HUES48 (cell line): ENCODE measurements around the gene HSBP1L1.

Source experiments
- H3K27ac ChIP-seq: one replicate; pipeline ENCODE4 v1.7.0; 2013; ENCODE audit warnings: low read depth, low read length, inconsistent platforms
- H3K27me3 ChIP-seq: 2 replicates; pipeline ENCODE4 v1.6.1; 2013; ENCODE audit warnings: mild to moderate bottlenecking, low read length; ENCODE audit not compliant: control insufficient read depth, insufficient read depth
- H3K36me3 ChIP-seq: 2 replicates; pipeline ENCODE4 v1.6.1; 2013; ENCODE audit warnings: low read length; ENCODE audit not compliant: control insufficient read depth, insufficient read depth
- H3K4me1 ChIP-seq: 2 replicates; pipeline ENCODE4 v1.6.1; 2013; ENCODE audit warnings: mild to moderate bottlenecking, low read length; ENCODE audit not compliant: control insufficient read depth, insufficient read depth
- H3K4me3 ChIP-seq: 2 replicates; pipeline ENCODE4 v1.5.1; 2013; ENCODE audit warnings: mild to moderate bottlenecking, low read depth, low read length
- H3K9ac ChIP-seq: 2 replicates; pipeline ENCODE4 v1.6.1; 2013; ENCODE audit warnings: mild to moderate bottlenecking, low read depth, low read length, moderate library complexity
- H3K9me3 ChIP-seq: 2 replicates; pipeline ENCODE4 v1.6.1; 2013; ENCODE audit warnings: low read length; ENCODE audit not compliant: control insufficient read depth, insufficient read depth

The HSBP1L1 gene

DNA sequence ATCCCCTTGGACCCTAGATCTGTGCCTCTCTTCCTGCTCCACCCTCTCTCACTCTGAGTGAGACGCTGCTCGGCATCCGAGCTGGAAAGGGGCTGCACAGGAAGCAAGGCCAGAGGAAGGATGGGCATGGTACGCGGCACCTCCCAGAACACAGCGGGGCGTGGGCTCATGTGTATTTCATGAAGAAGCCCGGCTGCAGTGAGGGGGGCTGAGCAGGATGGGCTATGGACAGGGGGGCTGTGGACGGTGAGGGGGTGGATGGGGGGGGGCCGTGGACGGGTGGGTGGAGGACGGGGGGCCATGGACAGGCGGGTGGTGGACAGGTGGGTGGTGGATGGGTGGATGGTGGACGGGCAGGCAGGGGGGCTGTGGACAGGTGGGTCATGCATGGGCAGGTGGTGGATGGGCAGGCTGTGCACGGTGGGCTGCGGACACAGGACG, 41.5 kb upstream of the HSBP1L1 start:
- no peaks in the 10 kb centered on the region for H3K36me3 ChIP-seq
- 0 out of 2 replicates have a peak, but pooled peaks cover 6% of the 10 kb centered on the region for H3K4me1 ChIP-seq
- no peak overlapping the region for H3K4me3 ChIP-seq
- no peak overlapping the region for H3K27ac ChIP-seq
- no peak overlapping the region for H3K9ac ChIP-seq
- no peaks in the 10 kb centered on the region for H3K9me3 ChIP-seq
- no peaks in the 10 kb centered on the region for H3K27me3 ChIP-seq

DNA sequence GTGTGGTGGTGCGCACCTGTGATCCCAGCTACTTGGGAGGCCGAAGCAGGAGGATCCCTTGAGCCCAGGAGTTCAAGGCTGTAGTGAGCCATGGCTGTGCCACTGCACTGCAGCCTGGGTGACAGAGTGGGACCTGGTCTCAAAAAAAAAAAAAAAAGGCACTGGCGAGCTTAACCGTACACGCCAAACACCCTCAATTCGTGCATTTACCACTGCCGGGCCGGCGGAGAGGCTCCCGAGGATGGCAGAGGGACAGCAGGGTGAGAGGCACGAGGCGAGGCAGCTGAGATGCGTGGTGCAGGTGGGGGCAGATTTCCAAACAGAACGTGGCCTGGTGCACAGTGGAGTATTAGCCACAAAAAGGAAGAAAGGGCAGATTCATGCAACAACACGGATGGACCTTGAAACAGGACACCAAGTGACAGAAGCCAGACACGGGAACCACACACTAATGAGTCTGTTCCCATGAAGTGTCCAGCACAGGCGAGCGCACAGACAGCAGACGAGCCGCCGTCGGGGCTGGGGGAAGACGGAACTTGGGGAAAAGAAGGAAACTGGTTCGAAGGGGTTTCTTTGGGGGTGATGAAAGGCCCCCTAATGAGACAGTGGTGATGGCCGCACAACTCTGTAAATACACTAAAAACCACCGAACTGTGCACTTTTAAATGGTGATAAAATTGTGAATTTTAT, 40.4 kb upstream of the HSBP1L1 start:
- no peaks in the 10 kb centered on the region for H3K27me3 ChIP-seq
- no peak overlapping the region for H3K9ac ChIP-seq
- H3K27ac ChIP-seq: no peak overlapping the region
- H3K4me3 ChIP-seq: no peak overlapping the region
- peaks cover under 1% of the 10 kb centered on the region; the same call in 1 of the 2 replicates for H3K9me3 ChIP-seq
- H3K4me1 ChIP-seq: 0 out of 2 replicates have a peak, but pooled peaks cover 6% of the 10 kb centered on the region
- H3K36me3 ChIP-seq: no peaks in the 10 kb centered on the region

GRCh38 chr18:79924814-79925731, 39.4 kb upstream of the HSBP1L1 start:
- Histone ChIP-seq H3K27ac (no peak overlapping the region), H3K27me3 (no peaks in the 10 kb centered on the region), H3K4me3 (no peak overlapping the region), H3K4me1 (0 out of 2 replicates have a peak, but pooled peaks cover 6% of the 10 kb centered on the region), H3K9ac (no peak overlapping the region), H3K9me3 (peaks cover 11% of the 10 kb centered on the region), H3K36me3 (no peaks in the 10 kb centered on the region)

GRCh38 chr18:79926306-79926705, 38.1 kb upstream of the HSBP1L1 start:
- Histone ChIP-seq H3K36me3 (no peaks in the 10 kb centered on the region), H3K9ac (no peak overlapping the region), H3K4me3 (no peak overlapping the region), H3K27ac (no peak overlapping the region), H3K4me1 (0 out of 2 replicates have a peak, but pooled peaks cover 6% of the 10 kb centered on the region), H3K27me3 (no peaks in the 10 kb centered on the region), H3K9me3 (peaks cover 17% of the 10 kb centered on the region)

- Histone ChIP-seq H3K36me3 (no peaks in the 10 kb centered on the region), H3K27me3 (no peaks in the 10 kb centered on the region), H3K4me1 (0 out of 2 replicates have a peak, but pooled peaks cover 6% of the 10 kb centered on the region), H3K4me3 (no peak overlapping the region), H3K9me3 (peaks cover 19% of the 10 kb centered on the region), H3K27ac (no peak overlapping the region), H3K9ac (no peak overlapping the region)
Measured at GRCh38 chr18:79926715-79927606, 37.5 kb upstream of the HSBP1L1 start.

DNA sequence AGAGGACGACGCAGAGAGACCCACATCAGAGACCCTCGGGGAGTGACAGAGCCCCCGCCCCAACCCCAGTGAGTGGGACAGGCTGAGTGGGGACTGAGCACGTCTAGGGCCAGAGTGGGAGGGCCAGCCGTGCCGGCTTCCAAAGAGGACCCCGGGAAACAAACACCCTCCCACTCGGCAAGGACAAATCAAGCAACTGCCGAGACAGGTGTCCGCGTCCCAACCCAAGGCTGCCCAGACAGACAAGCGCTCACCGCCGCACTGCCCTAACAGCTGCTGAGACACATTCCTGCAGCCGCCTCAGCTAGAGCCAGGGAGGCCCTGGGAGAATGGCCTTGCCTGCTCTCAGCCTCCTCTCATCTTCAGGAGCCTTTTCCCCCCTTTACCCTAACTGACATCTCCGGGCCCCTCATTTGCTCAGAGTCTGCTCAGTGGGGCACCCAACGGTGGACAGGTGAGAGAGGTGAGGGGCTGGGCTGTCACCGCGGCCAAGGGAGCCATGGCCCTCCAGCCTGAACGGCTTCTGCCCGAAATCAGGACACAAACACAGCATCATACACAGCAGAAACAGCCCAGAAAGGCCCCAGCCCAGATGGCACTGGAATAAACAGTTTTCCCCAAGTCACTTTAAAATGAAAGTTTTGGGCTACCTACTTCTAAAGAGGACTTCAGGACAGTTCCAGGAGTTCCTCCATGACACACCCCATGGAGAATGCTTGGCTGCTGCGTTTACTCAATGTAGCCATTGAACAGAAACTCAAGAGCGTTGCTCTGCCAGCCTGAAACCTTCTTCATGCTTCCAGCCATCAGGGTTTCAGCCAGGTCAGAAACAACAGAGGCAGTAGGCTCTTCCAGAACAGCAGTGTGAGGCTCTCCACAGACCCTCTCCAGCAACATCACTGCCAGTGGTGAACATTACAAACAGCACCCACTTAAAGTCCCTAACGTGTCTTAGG, 36.6 kb upstream of the HSBP1L1 start:
- Histone ChIP-seq H3K9me3 (peaks cover 22% of the 10 kb centered on the region), H3K27me3 (no peaks in the 10 kb centered on the region), H3K4me1 (0 out of 2 replicates have a peak, but pooled peaks cover 6% of the 10 kb centered on the region), H3K9ac (no peak overlapping the region), H3K27ac (no peak overlapping the region), H3K4me3 (no peak overlapping the region), H3K36me3 (no peaks in the 10 kb centered on the region)

DNA sequence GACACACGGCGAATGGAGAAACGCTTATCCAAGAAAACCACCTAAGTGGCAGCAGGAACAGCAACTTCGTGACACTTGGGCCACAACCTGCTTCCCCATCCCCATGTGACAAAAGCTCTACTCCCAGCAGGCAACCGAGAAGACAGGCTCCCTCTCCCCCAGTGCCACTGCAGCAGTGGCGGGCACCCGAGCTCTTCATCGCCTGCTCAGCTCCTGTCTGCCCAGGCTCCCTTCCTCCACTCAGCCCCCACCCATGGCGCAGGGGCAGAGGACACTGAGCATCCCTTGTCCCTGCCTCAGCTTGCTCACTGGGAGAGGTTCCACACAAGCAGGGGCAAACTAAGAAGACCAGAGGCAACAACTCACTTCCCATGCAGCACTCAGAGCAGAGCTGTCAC, 35.9 kb upstream of the HSBP1L1 start:
- H3K9me3 ChIP-seq: peaks cover 23% of the 10 kb centered on the region
- no peaks in the 10 kb centered on the region for H3K36me3 ChIP-seq

DNA sequence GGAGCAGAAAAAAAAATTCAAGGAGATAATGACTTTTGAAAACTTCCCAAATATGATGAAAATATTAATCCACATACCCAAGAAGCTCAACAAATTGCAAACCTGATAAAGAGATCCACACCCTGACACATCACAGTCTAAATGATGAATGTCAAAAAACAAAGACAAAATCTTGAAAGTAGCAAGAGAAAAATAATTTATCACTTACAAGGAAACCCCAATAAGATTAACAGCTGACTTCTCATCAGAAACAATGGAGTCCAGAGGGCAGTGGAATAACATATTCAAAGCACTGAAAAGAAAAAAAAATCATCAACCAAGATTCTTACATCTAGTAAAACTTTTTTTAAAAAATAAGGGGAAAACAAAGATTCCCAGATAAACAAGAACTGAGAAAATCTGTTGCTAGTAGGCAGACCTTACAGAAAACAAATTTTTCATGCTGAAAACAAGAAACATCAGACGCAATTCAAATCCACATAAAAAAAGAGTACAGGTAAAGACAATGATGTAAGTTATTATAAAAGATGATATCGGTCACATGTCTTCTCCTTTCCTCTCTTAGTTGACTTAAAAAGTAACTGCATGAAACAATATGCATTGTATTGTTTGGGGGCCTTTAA, 34.3 kb upstream of the HSBP1L1 start:
- Histone ChIP-seq H3K36me3 (no peaks in the 10 kb centered on the region), H3K27me3 (no peaks in the 10 kb centered on the region), H3K9ac (no peak overlapping the region), H3K27ac (no peak overlapping the region), H3K4me1 (0 out of 2 replicates have a peak, but pooled peaks cover 6% of the 10 kb centered on the region), H3K9me3 (peaks cover 23% of the 10 kb centered on the region), H3K4me3 (no peak overlapping the region)

More for the DNA sequence above, 35.9 kb upstream of the HSBP1L1 start:
- no peak overlapping the region for H3K4me3 ChIP-seq
- H3K9ac ChIP-seq: no peak overlapping the region
- H3K27me3 ChIP-seq: no peaks in the 10 kb centered on the region
- 0 out of 2 replicates have a peak, but pooled peaks cover 6% of the 10 kb centered on the region for H3K4me1 ChIP-seq
- H3K27ac ChIP-seq: no peak overlapping the region

- H3K27me3 ChIP-seq: no peaks in the 10 kb centered on the region
- 0 out of 2 replicates have a peak, but pooled peaks cover 2% of the 10 kb centered on the region for H3K4me1 ChIP-seq
- peaks cover 23% of the 10 kb centered on the region for H3K9me3 ChIP-seq
- no peaks in the 10 kb centered on the region for H3K36me3 ChIP-seq
- no peak overlapping the region for H3K4me3 ChIP-seq
- no peak overlapping the region for H3K27ac ChIP-seq
- no peak overlapping the region for H3K9ac ChIP-seq
Measured at GRCh38 chr18:79931475-79931874, 33.0 kb upstream of the HSBP1L1 start.
